Esophagus squamous epithelium (tissue), 5 donors: Measurements from ENCODE around the gene NARS2. TPM values are rescaled to one million over a fixed set of nuclear protein-coding genes. Genes with fewer than 3 reads are reported as not detected.

Experiments used
- DNase-seq: peaks from one replicate; lab custom pipeline; 2025; lab: John Stamatoyannopoulos, UW
- H3K27ac ChIP-seq, 4 donors: fragments of 200-600 bp; sonication (generic); one replicate each; pipeline ENCODE4 v1.5.1; 2016 to 2019; ENCODE audit warnings: mild to moderate bottlenecking in 1 of 4
- H3K27me3 ChIP-seq, 4 donors: fragments of 200-600 bp; sonication (generic); 1 replicate in 3 of 4; 2 replicates in 1 of 4; pipeline versions ENCODE4 v1.5.1 to v1.6.0; 2017 to 2021; ENCODE audit warnings: antibody characterized with exemption in 1 of 4
- H3K36me3 ChIP-seq, 3 donors: fragments of 200-600 bp; sonication (generic); one replicate each; pipeline ENCODE4 v1.5.1; 2016 to 2019
- H3K4me1 ChIP-seq, 3 donors: fragments of 200-600 bp; sonication (generic); one replicate each; pipeline ENCODE4 v1.5.1; 2017 to 2019
- H3K4me3 ChIP-seq, 4 donors: fragments of 200-600 bp; sonication (generic); 1 replicate in 3 of 4; 2 replicates in 1 of 4; pipeline ENCODE4 v1.5.1; 2016 to 2019; ENCODE audit warnings: mild to moderate bottlenecking in 2 of 4, moderate library complexity in 1 of 4
- H3K9me3 ChIP-seq, 3 donors: fragments of 200-600 bp; sonication (generic); one replicate each; pipeline ENCODE4 v1.5.1; 2016 to 2019
- CTCF ChIP-seq, 6 experiments: fragments of 450-650 bp in 4 of 6; fragments of 200-600 bp in 2 of 6; sonication (generic) in 2 of 6; IDR thresholded peaks; one replicate each; pipeline ENCODE4 v1.5.1; 2016 to 2019; ENCODE audit warnings: antibody characterized with exemption in 6 of 6, mild to moderate bottlenecking in 4 of 6, moderate library complexity in 4 of 6
- POLR2A ChIP-seq, 4 donors: fragments of 450-650 bp; IDR thresholded peaks; one replicate each; pipeline ENCODE4 v1.6.1; 2017; ENCODE audit warnings: antibody characterized with exemption in 4 of 4, mild to moderate bottlenecking in 4 of 4, moderate library complexity in 3 of 4
- WGBS, 2 donors: methylation state at CpG; one replicate each; pipeline ENCODE4 v1.1.5; 2018; 5-methylcytosine and 5-hydroxymethylcytosine counted together
- intact Hi-C: fragments of 100-400 bp; cut with DNase I; formaldehyde crosslinking; loops from one replicate; pipeline ENCODE4 v1.15.0; 2022
- total RNA-seq, 4 donors: library from RNA; depleted of rRNA; stranded (reverse); fragments of >200 nt; gene quantifications; one replicate each; pipeline ENCODE4 v1.1.0, GENCODE V29; 2016
- donor health status: DM: yes; HTN: yes; CAD: no.

Gene NARS2
- total RNA-seq, 4 donors from 2014 or later = 9.4 to 15.7 (median 13.6) TPM

- peak overlapping the region in 2 of 4 donors; percentile 32 to 56 for H3K27ac ChIP-seq
Observed at GRCh38 chr11:78562398-78562797, 12.3 kb downstream of the NARS2 start.

GRCh38 chr11:78560826-78561484, 13.7 kb downstream of the NARS2 start:
- peaks cover 3 to 24% (median 7%) of the 10 kb centered on the region in 3 donors for H3K4me1 ChIP-seq
- no peaks in the 10 kb centered on the region for H3K27me3 ChIP-seq
- 19 to 25% methylated on average over 8 of the region's 8 CpGs for WGBS, 2 donors
- peaks cover 0 to 32% (median 6%) of the 10 kb centered on the region in 3 donors for H3K36me3 ChIP-seq
- H3K4me3 ChIP-seq = peak overlapping the region in 1 of 4 donors; percentile 0
- no peaks in the 10 kb centered on the region for H3K9me3 ChIP-seq
- H3K27ac ChIP-seq = peak overlapping the region in 2 of 4 donors; percentile 17 to 32
- TF ChIP-seq CTCF (IDR thresholded peaks at IDR 0.05) = no peak
- no peak for TF ChIP-seq POLR2A (IDR thresholded peaks at IDR 0.05)
- DNase-seq = no peak
- intact Hi-C loops = loop anchor here (10.0 kb wide), 1 partner anchor 336 kb away; no protein-coding TSS in a partner anchor

More at GRCh38 chr11:78562398-78562797, 12.3 kb downstream of the NARS2 start:
- TF ChIP-seq POLR2A (IDR thresholded peaks at IDR 0.05) (no peak), CTCF (IDR thresholded peaks at IDR 0.05) (no peak)
- Histone ChIP-seq H3K4me1 (peaks cover 3 to 24% (median 7%) of the 10 kb centered on the region in 3 donors), H3K9me3 (no peaks in the 10 kb centered on the region), H3K36me3 (peaks cover 0 to 39% (median 6%) of the 10 kb centered on the region in 3 donors), H3K4me3 (no peak overlapping the region), H3K27me3 (no peaks in the 10 kb centered on the region)
- 41 to 51% methylated on average over 3 of the region's 3 CpGs for WGBS, 2 donors
- no peak for DNase-seq
- intact Hi-C loops = loop anchor here (10.0 kb wide), 1 partner anchor 338 kb away; no protein-coding TSS in a partner anchor

- 73 to 81% methylated on average over 3 of the region's 3 CpGs for WGBS, 2 donors
- peaks cover 3 to 24% (median 7%) of the 10 kb centered on the region in 3 donors for H3K4me1 ChIP-seq
- peak overlapping the region in 1 of 4 donors; percentile 32 for H3K27ac ChIP-seq
- H3K4me3 ChIP-seq = no peak overlapping the region
- peaks cover 0 to 32% (median 0%) of the 10 kb centered on the region in 3 donors for H3K36me3 ChIP-seq
- no peaks in the 10 kb centered on the region for H3K27me3 ChIP-seq
- no peaks in the 10 kb centered on the region for H3K9me3 ChIP-seq
- intact Hi-C loops = loop anchor here (10.0 kb wide), 1 partner anchor 335 kb away; no protein-coding TSS in a partner anchor
- no peak for DNase-seq
- TF ChIP-seq POLR2A (IDR thresholded peaks at IDR 0.05) (no peak), CTCF (IDR thresholded peaks at IDR 0.05) (no peak)
Observed at GRCh38 chr11:78560153-78560552, 14.5 kb downstream of the NARS2 start.

GRCh38 chr11:78557236-78557635, 17.4 kb downstream of the NARS2 start:
- Histone ChIP-seq H3K9me3 (no peaks in the 10 kb centered on the region), H3K27me3 (no peaks in the 10 kb centered on the region), H3K27ac (no peak overlapping the region), H3K4me3 (no peak overlapping the region), H3K4me1 (peaks cover 1 to 17% (median 7%) of the 10 kb centered on the region in 3 donors), H3K36me3 (peaks cover 0 to 32% (median 0%) of the 10 kb centered on the region in 3 donors)
- intact Hi-C loops = no loop called here
- no peak for DNase-seq
- no peak for TF ChIP-seq POLR2A (IDR thresholded peaks at IDR 0.05)
- no peak for TF ChIP-seq CTCF (IDR thresholded peaks at IDR 0.05)
- WGBS, 2 donors = 91 to 93% methylated on average over 2 of the region's 2 CpGs

GRCh38 chr11:78555592-78555991, 19.1 kb downstream of the NARS2 start:
- no peaks in the 10 kb centered on the region for H3K9me3 ChIP-seq
- no peak overlapping the region for H3K4me3 ChIP-seq
- no peaks in the 10 kb centered on the region for H3K27me3 ChIP-seq
- TF ChIP-seq POLR2A (IDR thresholded peaks at IDR 0.05) = no peak
- TF ChIP-seq CTCF (IDR thresholded peaks at IDR 0.05) = no peak
- DNase-seq = no peak
- intact Hi-C loops = no loop called here
- WGBS, 2 donors = 78 to 94% methylated on average over 3 of the region's 3 CpGs
- H3K4me1 ChIP-seq = peaks cover 0 to under 1% (median 0%) of the 10 kb centered on the region in 3 donors
- H3K36me3 ChIP-seq = peaks cover 0 to 32% (median 0%) of the 10 kb centered on the region in 3 donors
- no peak overlapping the region for H3K27ac ChIP-seq
